Fibroblast of the aortic adventitia (primary cell): ENCODE data around the gene PTPRG. TPM values are rescaled to one million over a fixed set of nuclear protein-coding genes. Genes with fewer than 3 reads are reported as not detected.

Experiments used
- DNase-seq: peaks from one replicate; pipeline ENCODE4 v3.0.0-alpha.2; 2010; ENCODE audit warnings: low read depth
- H3K4me3 ChIP-seq: 2 replicates; pipeline ENCODE4 v1.5.1; 2011; ENCODE audit warnings: low read depth, mild to moderate bottlenecking, control low read depth, low read length, moderate library complexity
- CTCF ChIP-seq: IDR thresholded peaks from 2 replicates; pipeline ENCODE4 v1.5.1; 2011; ENCODE audit warnings: mild to moderate bottlenecking, low read length, control low read depth, inconsistent platforms; ENCODE audit not compliant: insufficient read depth
- total RNA-seq: library from RNA; depleted of rRNA; stranded (reverse); fragments of >200 nt; gene quantifications from 2 replicates; pipeline ENCODE4 v1.2.3, GENCODE V29; 2012; ENCODE audit warnings: low replicate concordance

PTPRG gene
- total RNA-seq, 1 donor: 52.0 TPM

- TF ChIP-seq CTCF: no peak
- H3K4me3 ChIP-seq: no peak overlapping the region
- no peak for DNase-seq
Observed at GRCh38 chr3:61887206-61887605, 325.8 kb downstream of the PTPRG start.

- no peak overlapping the region for H3K4me3 ChIP-seq
- TF ChIP-seq CTCF: no peak
- no peak for DNase-seq
Observed at GRCh38 chr3:61889259-61889658, 327.9 kb downstream of the PTPRG start.

GRCh38 chr3:61890167-61890566, 328.8 kb downstream of the PTPRG start:
- no peak overlapping the region for H3K4me3 ChIP-seq
- TF ChIP-seq CTCF: no peak

GRCh38 chr3:61890586-61890985, 329.2 kb downstream of the PTPRG start:
- no peak for DNase-seq
- no peak for TF ChIP-seq CTCF
- no peak overlapping the region for H3K4me3 ChIP-seq

More at GRCh38 chr3:61890167-61890566, 328.8 kb downstream of the PTPRG start:
- no peak for DNase-seq

GRCh38 chr3:61892891-61893290, 331.5 kb downstream of the PTPRG start:
- H3K4me3 ChIP-seq: no peak overlapping the region
- no peak for TF ChIP-seq CTCF
- no peak for DNase-seq

- no peak overlapping the region for H3K4me3 ChIP-seq
- DNase-seq: peak; percentile 53
- no peak for TF ChIP-seq CTCF
Observed at GRCh38 chr3:61893840-61894566, 332.6 kb downstream of the PTPRG start.
